CD4-positive, alpha-beta T cell treated with Interleukin-12 subunit alpha and Interleukin-12 subunit beta, for 1 hour (primary cell): ENCODE results near the gene DIS3L2.
"Not testable (repeated sequence)": the region's sequence is repeated elsewhere in the genome, so short reads cannot be mapped to it uniquely, and the experiment has no call there.

Experiments
- DNase-seq: peaks from one replicate; pipeline ENCODE4 v3.0.0-alpha.2; 2020

DIS3L2 gene

GRCh38 chr2:231928901-231929725 lies 32.4 kb upstream of the DIS3L2 start:
- no peak for DNase-seq

DNA sequence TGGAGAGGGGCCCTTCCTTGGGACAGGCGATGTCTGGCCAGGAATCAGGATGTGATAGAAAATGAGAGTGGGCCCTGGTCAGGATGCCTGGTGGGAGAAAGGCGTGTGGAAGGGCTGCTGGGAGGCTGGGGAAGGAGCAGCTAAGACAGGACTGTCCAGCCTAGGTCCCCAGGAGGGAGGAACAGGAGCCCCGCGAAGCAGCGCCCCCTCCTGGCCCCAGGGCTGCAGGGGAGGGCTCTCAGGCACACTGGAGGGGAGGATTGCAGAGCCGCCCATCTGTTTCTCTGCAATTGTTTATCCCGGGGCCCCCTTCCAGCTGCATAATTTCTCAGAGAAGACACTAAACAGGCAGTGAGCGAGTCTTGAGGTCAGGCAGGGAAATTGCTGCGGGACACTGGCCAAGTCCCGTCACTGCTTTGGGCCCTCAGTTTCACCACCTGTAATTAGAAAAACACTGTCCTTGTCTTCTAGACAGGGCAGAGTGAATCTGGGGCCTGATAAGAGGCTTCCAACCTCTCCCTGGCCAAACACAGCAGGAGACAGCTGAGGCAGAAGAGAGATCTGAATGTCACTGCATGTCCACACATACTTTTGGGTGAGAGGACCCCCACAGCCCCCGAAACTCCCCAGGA lies 31.4 kb upstream of the DIS3L2 start:
- no peak for DNase-seq

- no peak for DNase-seq
Observed at GRCh38 chr2:231930593-231931281, 30.8 kb upstream of the DIS3L2 start.

- DNase-seq: no peak
Observed at GRCh38 chr2:231931481-231931915, 30.0 kb upstream of the DIS3L2 start.

- no peak for DNase-seq
Observed at GRCh38 chr2:231932711-231932970, 28.9 kb upstream of the DIS3L2 start.

- DNase-seq: no peak
Observed at GRCh38 chr2:231932985-231933915, 28.3 kb upstream of the DIS3L2 start.

GRCh38 chr2:231933916-231934401 lies 27.6 kb upstream of the DIS3L2 start:
- no peak for DNase-seq

DNA sequence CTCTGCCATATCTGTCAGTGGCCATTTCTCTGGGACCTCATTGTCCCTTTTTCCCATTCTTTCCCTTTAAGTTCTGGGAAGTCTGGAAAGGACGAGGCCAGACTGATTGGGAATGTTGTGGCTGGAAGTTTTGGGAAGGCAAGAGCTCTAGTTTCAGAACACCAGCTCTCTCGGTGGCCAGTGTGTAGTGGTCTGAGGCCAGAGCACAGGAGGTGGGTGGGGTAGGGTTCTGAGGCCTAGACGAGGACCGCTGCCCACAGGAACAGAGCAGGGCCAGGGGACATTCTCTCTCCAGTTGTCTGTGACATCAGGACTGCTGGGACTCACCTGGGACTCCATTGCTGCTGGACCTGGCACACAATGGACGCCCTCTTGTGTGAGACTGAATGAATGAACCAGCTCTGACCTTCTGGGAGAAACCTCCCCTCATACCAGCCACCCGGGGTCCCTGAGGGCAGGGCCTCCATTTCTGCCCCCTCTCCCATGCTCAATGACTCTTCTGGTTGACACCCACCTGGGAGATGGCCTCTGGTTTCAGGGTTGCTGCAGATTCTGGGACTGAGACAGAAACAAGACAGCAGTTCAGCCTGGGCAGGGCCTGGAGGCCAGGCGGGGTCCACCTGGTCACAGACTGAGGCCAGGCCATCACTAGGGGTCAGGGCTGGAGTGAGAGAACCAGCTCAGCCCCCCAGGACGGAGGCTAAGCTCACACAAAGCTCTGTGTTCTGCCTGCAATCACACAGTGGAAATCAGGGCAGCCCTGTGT lies 26.9 kb upstream of the DIS3L2 start:
- DNase-seq: no peak

GRCh38 chr2:231935207-231935524 lies 26.3 kb upstream of the DIS3L2 start:
- no peak for DNase-seq

DNA sequence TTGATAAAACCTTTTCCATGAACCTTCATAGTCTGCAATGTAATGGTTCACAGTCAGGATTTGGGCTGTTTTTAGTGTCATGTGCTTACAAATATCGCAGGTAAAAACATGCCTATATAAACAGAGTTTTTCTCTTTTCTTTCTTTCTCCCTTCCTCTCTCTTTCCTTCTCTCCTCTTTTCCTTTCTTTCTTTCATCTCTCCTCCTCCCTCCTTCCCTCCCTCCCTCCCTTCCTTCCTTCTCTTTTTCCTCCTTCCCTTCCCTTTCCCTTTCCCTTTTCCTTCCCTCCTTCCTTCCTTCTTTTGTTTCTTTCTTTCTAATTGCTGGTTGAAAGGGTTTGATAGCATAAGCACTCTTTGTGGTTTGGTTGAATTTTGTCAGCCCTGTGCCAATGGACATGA lies 25.7 kb upstream of the DIS3L2 start:
- no peak for DNase-seq

DNA sequence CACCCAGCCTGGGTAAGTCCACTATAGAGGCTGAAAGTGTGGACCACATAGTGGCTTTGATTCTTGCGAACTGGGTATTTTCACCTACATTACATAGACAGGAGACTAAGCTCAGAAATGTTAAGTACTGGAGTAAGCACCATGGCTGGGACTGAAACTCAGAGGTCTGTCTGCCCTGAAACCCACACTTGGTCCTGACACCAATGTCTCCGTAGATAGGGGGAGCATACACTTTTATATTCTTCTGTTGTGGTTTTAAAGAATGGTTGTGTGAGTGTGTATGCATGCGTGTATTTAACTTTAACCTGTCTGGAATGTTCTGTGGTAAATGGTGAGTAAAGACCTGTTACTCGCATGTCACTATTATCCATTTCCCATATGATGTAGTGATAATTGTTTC lies 25.0 kb upstream of the DIS3L2 start:
- no peak for DNase-seq

- no peak for DNase-seq
Observed at GRCh38 chr2:231937057-231937456, 24.5 kb upstream of the DIS3L2 start.

- DNase-seq: no peak
Observed at GRCh38 chr2:231939022-231939421, 22.5 kb upstream of the DIS3L2 start.

- no peak for DNase-seq
Observed at GRCh38 chr2:231940795-231941194, 20.7 kb upstream of the DIS3L2 start.

DNA sequence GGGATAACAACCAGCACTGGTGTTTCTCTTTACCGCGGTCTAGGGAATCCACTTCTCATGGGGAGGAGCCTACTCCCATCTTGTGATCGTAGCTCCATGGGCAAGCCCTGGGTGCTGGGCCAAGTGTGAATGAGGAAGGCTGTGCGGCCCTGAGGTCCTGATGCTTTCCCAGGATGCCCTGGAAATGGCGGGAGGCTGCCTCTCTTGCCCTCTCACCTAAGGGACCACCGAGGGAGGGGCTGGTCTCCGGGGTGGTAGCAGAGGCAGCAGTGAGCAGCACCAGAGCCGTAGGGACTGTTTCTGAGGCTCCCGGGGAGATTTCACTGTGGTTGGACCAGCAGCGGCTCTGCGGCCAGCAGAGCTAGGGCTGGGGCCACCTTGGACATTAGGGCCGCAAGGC lies 19.8 kb upstream of the DIS3L2 start:
- no peak for DNase-seq

DNA sequence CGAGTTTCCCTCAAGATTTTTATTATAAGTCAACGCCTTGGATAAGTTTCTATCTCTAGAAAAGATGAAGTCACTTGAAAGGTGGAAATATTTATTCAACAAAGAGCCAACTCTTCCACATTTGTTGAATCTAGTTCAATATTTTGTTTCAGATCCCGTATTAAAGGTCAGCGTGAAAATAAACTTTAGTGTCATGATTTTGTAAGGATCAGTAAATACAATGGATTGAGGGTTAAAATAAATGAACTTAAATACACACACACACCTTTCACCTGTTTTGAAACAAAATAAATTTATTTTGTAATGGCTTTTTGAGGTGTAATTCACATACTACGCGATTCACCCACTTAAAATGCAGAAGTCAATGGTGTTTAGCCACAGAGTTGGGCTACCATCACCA lies 19.3 kb upstream of the DIS3L2 start:
- no peak for DNase-seq

DNA sequence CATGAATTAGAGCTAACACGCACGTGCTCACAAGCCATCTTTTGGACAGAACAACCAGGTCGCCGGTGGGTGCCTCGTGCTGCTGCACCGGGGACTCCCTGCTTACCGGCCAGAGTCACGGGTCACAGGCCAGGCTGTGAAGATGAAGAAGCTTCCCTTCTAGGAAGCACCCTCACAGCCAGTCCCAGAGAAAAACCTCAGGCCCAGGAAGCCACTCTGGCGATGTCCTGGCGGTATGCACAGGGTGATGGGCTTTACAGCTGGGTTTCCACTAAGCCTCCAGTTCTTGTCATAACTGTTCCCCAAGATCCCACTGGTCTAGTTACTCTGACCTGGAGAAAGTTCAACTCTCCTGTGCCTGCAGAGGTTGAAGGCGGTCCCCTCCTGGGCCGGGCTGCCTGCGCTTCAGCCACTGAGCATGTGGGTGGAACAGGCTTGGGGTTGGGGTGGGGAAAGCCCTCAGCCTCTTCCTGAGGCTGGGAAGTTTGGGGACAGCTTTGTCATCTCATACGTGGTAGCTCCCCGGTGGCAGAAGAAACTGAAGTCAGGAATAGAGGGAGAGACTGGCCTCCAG lies 15.2 kb upstream of the DIS3L2 start:
- no peak for DNase-seq

DNA sequence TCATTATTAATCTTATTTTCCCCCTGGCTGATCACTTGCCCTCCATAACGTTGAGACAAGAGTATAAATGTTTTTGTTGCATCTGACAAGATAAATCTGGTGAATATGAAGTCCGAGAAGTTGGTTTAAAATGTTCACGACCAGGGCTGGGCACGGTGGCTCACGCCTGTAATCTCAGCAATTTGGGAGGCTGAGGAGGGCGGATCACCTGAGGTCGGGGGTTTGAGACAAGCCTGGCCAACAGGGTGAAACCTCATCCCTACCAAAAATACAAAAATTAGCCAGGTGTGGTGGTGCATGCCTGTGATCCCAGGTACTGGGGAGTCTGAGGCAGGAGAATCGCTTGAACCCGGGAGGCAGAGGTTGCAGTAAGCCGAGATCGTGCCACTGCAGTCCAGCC lies 14.4 kb upstream of the DIS3L2 start:
- not testable (repeated sequence) for DNase-seq

GRCh38 chr2:231947694-231948093 lies 13.8 kb upstream of the DIS3L2 start:
- DNase-seq: no peak

DNA sequence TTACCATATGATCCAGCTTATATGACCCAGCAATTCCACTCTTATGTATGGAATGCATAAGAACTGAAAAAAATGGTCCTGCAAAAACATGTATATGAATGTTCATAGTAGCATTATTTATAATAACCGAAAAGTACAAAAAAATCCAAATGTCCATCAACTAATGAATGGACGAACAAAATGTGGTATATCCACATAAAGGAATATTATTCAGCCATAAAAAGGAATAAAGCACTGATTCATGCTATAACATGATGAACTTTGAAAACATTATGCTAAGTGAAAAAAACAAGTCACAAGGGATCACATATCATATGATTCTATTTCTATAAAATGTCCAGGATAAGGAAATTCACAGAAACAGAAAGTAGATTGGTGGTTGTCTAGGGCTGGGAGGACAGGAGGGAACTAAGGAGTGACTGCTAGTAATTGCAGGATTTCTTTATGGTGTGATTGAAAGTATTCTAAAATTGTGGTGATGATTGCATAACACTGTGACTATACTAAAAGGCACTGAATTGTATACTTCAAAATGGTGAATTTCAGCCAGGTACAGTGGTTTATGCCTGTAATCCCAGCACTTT lies 10.0 kb upstream of the DIS3L2 start:
- no peak for DNase-seq

- DNase-seq: no peak
Observed at GRCh38 chr2:231955758-231956472, 5.6 kb upstream of the DIS3L2 start.
